ENCODE data around the gene PRIMPOL. TPM values are rescaled to one million over a fixed set of nuclear protein-coding genes. Genes with fewer than 3 reads are reported as not detected.

PRIMPOL gene
- total and polyA plus RNA-seq, 9 of the 15 experiments (the other 6 are each of a cell fraction or from before 2014, with no cell fraction given), result 11.0 to 32.0 (median 16.1) TPM

DNA sequence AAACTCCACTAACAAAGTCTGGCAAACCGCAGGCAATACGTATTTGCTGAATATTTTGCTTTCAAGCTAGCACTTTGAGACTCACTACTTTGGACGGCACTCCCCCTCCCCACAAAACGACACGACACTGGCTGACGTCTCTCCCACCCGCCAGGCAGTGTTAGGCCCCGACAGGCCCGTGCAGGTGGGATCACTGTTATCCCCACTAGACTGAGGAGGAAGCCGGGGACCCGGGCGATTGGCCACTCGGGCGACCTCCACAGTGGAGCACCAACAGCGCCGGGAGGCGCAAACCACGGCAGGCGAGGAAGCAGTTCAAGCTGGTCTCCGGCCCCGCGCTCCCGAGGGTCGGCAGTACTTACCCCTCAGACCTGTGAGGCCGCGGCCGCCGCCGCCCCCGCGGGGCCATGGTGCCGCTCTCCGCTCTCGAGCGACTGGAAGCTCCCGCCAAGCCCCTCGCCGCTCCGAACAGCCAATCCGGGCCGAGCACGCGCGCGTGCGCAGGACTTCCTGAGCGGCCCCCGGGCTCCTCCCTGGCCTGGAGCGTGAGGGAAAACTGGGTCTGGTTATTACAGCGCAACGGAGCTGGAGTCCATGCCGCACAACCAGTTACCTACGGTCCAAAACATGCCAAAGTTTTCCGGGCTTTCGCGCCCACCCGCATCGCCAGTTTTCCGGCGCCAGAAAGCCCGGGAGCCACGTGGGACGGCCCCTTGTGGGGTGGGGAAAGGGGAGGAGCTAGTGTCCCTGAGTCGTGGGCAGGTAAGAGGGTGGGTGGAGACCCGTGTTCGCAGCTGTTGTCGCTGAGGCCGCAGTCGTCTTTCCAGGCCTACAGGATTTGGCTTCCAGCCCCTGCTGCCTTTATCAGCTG, 84.4 kb downstream of the PRIMPOL start, which contains the start of gene CENPU (continued):
- TF ChIP-seq, protein P1, sequence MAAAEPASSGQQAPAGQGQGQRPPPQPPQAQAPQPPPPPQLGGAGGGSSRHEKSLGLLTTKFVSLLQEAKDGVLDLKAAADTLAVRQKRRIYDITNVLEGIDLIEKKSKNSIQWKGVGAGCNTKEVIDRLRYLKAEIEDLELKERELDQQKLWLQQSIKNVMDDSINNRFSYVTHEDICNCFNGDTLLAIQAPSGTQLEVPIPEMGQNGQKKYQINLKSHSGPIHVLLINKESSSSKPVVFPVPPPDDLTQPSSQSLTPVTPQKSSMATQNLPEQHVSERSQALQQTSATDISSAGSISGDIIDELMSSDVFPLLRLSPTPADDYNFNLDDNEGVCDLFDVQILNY (CRISPR knock-in tag; IDR thresholded peaks at IDR 0.05), result peak; percentile 92
- TF ChIP-seq AFF4 (CRISPR knock-in tag; IDR thresholded peaks at IDR 0.05) (peak; percentile 79; the same call in 1 of the 2 replicates), XRCC5 (IDR thresholded peaks at IDR 0.05; ENCODE audit: low read depth, low read length) (peak; percentile 100), BCL6 (CRISPR knock-in tag; IDR thresholded peaks at IDR 0.05) (no peak), ZNF274 (IDR thresholded peaks at IDR 0.05; ENCODE audit: borderline replicate concordance, low read depth, low read length) (no peak; the same call in 1 of the 2 replicates), ZNF511 (CRISPR knock-in tag; IDR thresholded peaks at IDR 0.05) (peak; percentile 86; the same call in 1 of the 2 replicates), TAF7 (tag; IDR thresholded peaks at IDR 0.05) (peak; percentile 67), SMARCE1 (IDR thresholded peaks at IDR 0.05) (no peak; the same call in 1 of the 2 replicates), SMARCB1 (IDR thresholded peaks at IDR 0.05; ENCODE audit: insufficient read length, low read depth) (no peak), SRF (CRISPR knock-in tag; IDR thresholded peaks at IDR 0.05) (peak in 1 of 2 experiments; percentile 79; a peak in 2 of 4 replicates), NRF1 (conservative IDR thresholded peaks at IDR 0.05 in 1 of 2, IDR thresholded peaks at IDR 0.05 in 1 of 2) (peak; percentile 98 to 99)

All from K562 (cell line).